Activated CD4-positive, alpha-beta T cell treated with anti-CD3 and anti-CD28 coated beads, Interleukin-2, amount 10 ng/mL, durations not matched to agents 7 days and 5 days (primary cell): ENCODE measurements around the gene SLC3A2. TPM values are rescaled to one million over a fixed set of nuclear protein-coding genes. Genes with fewer than 3 reads are reported as not detected.
"Not testable (repeated sequence)": the region's sequence is repeated elsewhere in the genome, so short reads cannot be mapped to it uniquely, and the experiment has no call there.

ENCODE experiments used
- CTCF ChIA-PET: fragments of 350-600 bp; sonication (Branson Sonifier 250); formaldehyde crosslinking; loops from one replicate; lab custom pipeline; 2021; ENCODE audit warnings: antibody characterized with exemption; lab: Charles Lee
- POLR2A ChIA-PET: fragments of 350-600 bp; sonication (Branson Sonifier 250); formaldehyde crosslinking; loops from one replicate; lab custom pipeline; 2021; ENCODE audit warnings: antibody characterized with exemption; lab: Charles Lee
- DNase-seq: peaks from one replicate; pipeline ENCODE4 v3.0.0-alpha.2; 2020
- H3K27ac Mint-ChIP-seq: one replicate; pipeline ENCODE4 v1.8.0; 2021; ENCODE audit warnings: mild to moderate bottlenecking, moderate library complexity, mixed read lengths
- H3K27me3 Mint-ChIP-seq: one replicate; pipeline ENCODE4 v1.8.0; 2021; ENCODE audit warnings: mixed read lengths
- H3K36me3 Mint-ChIP-seq: one replicate; pipeline ENCODE4 v1.8.0; 2021; ENCODE audit warnings: low read depth, mixed read lengths
- H3K4me1 Mint-ChIP-seq: one replicate; pipeline ENCODE4 v1.8.0; 2021; ENCODE audit warnings: mixed read lengths
- H3K4me3 Mint-ChIP-seq: one replicate; pipeline ENCODE4 v1.8.0; 2021; ENCODE audit warnings: mild to moderate bottlenecking, moderate library complexity, mixed read lengths
- H3K9me3 Mint-ChIP-seq: one replicate; pipeline ENCODE4 v1.8.0; 2021; ENCODE audit warnings: mixed read lengths
- total RNA-seq, 2 experiments: library from RNA; stranded (reverse); gene quantifications; one replicate each; pipeline ENCODE4 v1.2.3, GENCODE V29; 2021

Gene SLC3A2
- total RNA-seq, 2 experiments from 2014 or later = 153 to 157 TPM

DNA sequence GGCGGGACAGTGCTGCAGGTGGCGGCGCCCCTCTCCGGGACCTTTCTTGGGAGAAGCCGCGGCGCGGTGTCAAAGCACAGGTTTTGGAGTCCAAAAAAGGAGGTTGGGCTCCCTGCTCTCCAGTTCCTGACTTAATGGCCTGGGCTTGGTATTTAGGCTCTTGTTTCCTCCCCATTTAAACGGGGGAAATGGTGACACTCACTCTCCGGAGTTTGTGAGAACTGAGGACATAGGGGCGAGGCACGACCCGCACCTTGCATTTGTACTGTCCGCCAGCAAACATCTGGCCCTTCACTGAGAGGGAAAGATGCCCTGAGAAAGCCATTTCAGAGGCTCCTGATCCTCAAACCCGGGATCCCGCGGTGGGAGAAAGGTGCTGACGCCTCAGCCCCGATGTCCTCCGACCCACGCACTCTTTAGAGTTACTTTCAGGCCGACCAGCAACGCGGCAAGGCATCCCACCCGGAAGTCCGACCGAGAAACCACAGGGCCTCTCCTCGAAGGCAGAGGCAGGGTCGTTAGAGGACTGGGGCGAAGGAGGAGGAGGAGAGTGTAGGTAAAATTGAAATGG is 38.4 kb upstream of the SLC3A2 start:
- Mint-ChIP-seq H3K27ac (no peak overlapping the region), H3K4me1 (peaks cover 16% of the 10 kb centered on the region), H3K27me3 (no peaks in the 10 kb centered on the region), H3K36me3 (peaks cover 9% of the 10 kb centered on the region), H3K4me3 (no peak overlapping the region), H3K9me3 (no peaks in the 10 kb centered on the region)
- POLR2A ChIA-PET = interaction anchor here (1.1 to 3.0 kb wide), 6 partner anchors 8 to 115 kb away, joined by 5 to 58 read pairs (median 18); partner anchors contain the start of genes HNRNPUL2, NXF1, POLR2G and TMEM179B
- DNase-seq = peak; percentile 49
- CTCF ChIA-PET = interaction anchor here (0.5 to 1.1 kb wide), 3 partner anchors 11 to 70 kb away, joined by 3 to 4 read pairs (median 3); partner anchors contain the start of gene STX5

DNA sequence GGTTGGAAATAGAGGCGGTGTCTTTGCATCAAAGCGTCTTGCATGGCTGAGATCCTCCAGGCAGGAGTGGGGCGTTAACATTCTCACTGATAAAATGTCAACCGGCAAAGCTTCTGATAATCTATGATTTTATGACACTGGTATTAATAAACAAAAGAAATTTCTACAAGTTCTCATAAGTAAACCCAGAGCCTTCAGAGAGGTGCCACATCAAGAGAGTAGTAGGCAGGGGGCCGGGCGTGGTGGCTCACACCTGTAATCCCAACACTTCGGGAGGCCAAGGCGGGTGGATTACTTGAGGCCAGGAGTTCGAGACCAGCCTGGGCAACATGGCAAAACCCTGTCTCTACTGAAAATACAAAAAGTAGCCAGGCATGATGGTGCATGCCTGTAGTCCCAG is 37.8 kb upstream of the SLC3A2 start:
- H3K27ac Mint-ChIP-seq, POLR2A ChIA-PET, H3K36me3 Mint-ChIP-seq, H3K4me3 Mint-ChIP-seq, H3K27me3 Mint-ChIP-seq, CTCF ChIA-PET, DNase-seq, H3K9me3 Mint-ChIP-seq: not testable (repeated sequence)
- H3K4me1 Mint-ChIP-seq = peaks cover 11% of the 10 kb centered on the region

DNA sequence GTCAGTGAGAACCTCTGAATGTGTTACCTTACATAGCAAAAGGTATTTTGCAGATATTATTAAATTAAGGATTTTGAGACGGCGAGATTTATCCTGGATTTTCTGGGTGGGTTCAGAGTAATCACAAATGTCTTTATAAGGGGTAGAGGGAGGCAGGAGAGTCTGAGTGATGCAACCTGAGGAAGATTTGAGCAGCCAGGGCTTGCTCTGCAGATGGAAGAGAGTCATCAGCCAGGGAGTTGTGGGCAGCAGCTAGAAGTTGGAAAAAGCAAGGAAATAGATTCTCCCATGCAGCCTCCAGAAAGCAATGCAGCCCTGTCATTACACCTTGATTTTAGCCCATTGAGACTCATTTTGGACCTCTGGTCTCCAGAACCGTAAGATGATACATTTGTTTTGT is 37.2 kb upstream of the SLC3A2 start:
- Mint-ChIP-seq H3K9me3 (no peaks in the 10 kb centered on the region), H3K27me3 (no peaks in the 10 kb centered on the region), H3K4me3 (no peak overlapping the region), H3K4me1 (peaks cover 11% of the 10 kb centered on the region), H3K36me3 (peaks cover 4% of the 10 kb centered on the region), H3K27ac (no peak overlapping the region)
- no peak for DNase-seq
- ChIA-PET CTCF (interaction anchor here (0.6 kb wide), 1 partner anchor 169 kb away, joined by 3 read pairs; no protein-coding TSS in a partner anchor), POLR2A (no interaction called here)

DNA sequence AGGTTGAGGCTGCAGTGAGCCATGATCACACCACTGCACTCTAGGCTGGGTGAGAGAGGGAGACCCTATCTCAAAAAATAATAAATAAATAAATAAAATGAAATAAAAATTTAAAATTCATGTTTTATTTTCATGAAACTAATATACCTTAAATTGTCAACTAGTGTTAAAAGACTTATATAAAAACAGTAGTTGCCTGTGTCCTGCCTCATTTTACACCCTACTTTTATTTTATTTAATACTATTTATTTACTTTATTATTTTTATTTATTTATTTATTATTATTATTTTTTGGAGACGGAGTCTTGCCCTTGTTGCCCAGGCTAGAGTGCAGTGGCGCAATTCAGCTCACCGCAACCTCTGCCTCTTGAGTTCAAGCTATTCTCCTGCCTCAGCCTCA is 36.5 kb upstream of the SLC3A2 start:
- Mint-ChIP-seq H3K36me3 (peaks cover 5% of the 10 kb centered on the region), H3K4me3 (no peak overlapping the region), H3K27ac (no peak overlapping the region), H3K4me1 (peaks cover 8% of the 10 kb centered on the region), H3K27me3 (no peaks in the 10 kb centered on the region), H3K9me3 (no peaks in the 10 kb centered on the region)
- POLR2A ChIA-PET = no interaction called here
- no peak for DNase-seq
- CTCF ChIA-PET = interaction anchor here (0.6 to 0.7 kb wide), 2 partner anchors 170 to 818 kb away, joined by 3 read pairs; no protein-coding TSS in a partner anchor

DNA sequence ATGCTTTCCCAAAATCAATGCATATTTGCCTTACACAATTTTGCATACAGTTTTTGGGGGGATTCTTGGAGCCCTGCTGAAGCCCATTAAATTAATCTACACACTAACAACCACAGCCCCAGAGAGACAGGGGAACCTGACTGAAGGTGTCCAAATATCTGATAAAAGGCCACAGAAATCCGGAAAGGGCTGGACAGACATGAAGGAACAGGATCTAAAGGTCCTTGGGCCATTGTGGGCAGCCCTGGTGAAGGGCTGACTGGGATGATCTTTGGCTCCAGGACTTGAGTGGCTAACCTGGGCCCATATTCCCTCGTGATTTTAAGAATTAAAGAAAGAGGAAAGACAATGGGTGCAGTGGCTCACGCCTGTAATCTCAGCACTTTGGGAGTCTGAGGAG is 34.5 kb upstream of the SLC3A2 start:
- Mint-ChIP-seq H3K36me3 (peaks cover 3% of the 10 kb centered on the region), H3K4me1 (peaks cover 8% of the 10 kb centered on the region), H3K4me3 (no peak overlapping the region), H3K27me3 (no peaks in the 10 kb centered on the region), H3K27ac (no peak overlapping the region), H3K9me3 (no peaks in the 10 kb centered on the region)
- POLR2A ChIA-PET = no interaction called here
- no peak for DNase-seq
- CTCF ChIA-PET = interaction anchor here (1.0 kb wide), 1 partner anchor 11 kb away, joined by 3 read pairs; no protein-coding TSS in a partner anchor

DNA sequence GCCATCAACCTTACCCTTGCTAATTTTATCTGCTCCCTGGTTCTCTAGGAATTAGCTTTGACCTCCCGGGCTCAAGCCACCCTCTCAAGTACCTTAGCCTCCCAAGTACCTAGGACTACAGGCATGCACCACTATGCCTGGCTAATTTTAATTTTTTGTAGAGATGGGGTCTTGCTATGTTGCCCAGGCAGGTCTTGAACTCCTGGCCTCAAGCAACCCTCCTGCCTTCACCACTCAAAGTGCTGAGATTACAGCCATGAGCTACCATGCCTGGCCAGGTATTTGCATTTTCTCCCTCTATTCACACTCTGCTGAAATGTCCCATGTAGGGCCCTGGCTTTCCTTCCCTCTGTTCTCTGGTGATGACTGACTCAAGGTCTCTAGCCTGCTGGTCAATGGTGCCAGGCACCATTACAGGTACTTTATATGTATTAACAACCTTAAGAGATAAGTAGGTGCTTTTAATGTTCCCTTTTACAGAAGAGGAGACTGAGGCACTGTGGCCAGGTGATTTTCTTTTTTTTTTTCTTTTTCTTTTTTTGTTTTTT is 32.9 kb upstream of the SLC3A2 start:
- H3K27me3 Mint-ChIP-seq = no peaks in the 10 kb centered on the region
- POLR2A ChIA-PET = interaction anchor here (0.6 kb wide), 1 partner anchor 33 kb away, joined by 4 read pairs; no protein-coding TSS in a partner anchor

DNA sequence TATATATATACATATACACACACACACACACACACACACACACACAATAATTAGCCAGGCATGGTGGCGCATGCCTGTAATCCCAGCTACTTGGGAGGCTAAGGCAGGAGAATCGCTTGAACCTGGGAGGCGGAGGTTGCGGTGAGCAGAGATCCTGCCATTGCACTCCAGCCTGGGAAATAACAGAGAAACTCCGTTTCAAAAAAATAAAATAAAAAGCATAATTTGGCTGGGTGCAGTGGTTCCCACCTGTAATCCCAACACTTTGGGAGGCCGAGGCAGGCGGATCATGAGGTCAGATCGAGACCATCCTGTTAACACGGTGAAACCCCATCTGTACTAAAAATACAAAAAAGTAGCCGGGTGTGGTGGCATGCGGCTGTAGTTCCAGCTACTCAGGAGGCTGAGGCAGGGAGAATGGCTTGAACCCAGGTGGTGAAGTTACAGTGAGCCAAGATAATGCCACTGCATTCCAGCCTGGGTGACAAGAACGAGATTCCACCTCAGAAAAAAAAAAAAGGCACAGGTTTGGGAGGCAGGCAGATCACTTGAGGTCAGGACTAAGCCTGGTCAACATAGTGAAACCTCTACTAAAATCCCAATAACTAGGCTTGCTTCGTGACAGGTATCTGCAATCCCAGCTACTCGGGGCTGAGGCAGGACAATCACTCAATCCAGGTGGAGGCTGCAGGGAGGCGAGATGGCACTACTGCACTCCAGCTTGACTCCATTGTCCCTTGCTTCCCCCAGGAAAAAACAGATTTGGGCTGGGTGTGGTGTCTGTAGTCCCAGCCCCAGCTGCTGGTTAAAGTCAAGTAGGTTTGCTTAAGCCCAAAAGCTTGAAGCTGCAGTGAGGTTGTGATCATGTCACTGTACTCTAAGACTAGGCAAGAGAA is 29.5 kb upstream of the SLC3A2 start:
- Mint-ChIP-seq H3K36me3 (peaks cover 44% of the 10 kb centered on the region), H3K27me3 (no peaks in the 10 kb centered on the region), H3K4me3 (no peak overlapping the region), H3K4me1 (peaks cover 38% of the 10 kb centered on the region), H3K9me3 (no peaks in the 10 kb centered on the region), H3K27ac (peak overlapping the region; percentile 81)
- no peak for DNase-seq
- POLR2A ChIA-PET = interaction anchor here (0.6 to 2.1 kb wide), 3 partner anchors 10 to 34 kb away, joined by 7 to 19 read pairs (median 13); no protein-coding TSS in a partner anchor
- CTCF ChIA-PET = interaction anchor here (0.6 to 1.2 kb wide), 7 partner anchors 10 to 140 kb away, joined by 3 to 5 read pairs (median 3); partner anchors contain the start of gene SLC3A2

More for the DNA sequence above, 32.9 kb upstream of the SLC3A2 start:
- CTCF ChIA-PET = interaction anchor here (1.2 to 1.3 kb wide), 2 partner anchors 44 to 61 kb away, joined by 3 to 4 read pairs; no protein-coding TSS in a partner anchor
- H3K4me1 Mint-ChIP-seq = peaks cover 20% of the 10 kb centered on the region
- no peak overlapping the region for H3K4me3 Mint-ChIP-seq
- H3K9me3 Mint-ChIP-seq = no peaks in the 10 kb centered on the region
- H3K27ac Mint-ChIP-seq = no peak overlapping the region
- DNase-seq = no peak
- H3K36me3 Mint-ChIP-seq = peaks cover 18% of the 10 kb centered on the region

DNA sequence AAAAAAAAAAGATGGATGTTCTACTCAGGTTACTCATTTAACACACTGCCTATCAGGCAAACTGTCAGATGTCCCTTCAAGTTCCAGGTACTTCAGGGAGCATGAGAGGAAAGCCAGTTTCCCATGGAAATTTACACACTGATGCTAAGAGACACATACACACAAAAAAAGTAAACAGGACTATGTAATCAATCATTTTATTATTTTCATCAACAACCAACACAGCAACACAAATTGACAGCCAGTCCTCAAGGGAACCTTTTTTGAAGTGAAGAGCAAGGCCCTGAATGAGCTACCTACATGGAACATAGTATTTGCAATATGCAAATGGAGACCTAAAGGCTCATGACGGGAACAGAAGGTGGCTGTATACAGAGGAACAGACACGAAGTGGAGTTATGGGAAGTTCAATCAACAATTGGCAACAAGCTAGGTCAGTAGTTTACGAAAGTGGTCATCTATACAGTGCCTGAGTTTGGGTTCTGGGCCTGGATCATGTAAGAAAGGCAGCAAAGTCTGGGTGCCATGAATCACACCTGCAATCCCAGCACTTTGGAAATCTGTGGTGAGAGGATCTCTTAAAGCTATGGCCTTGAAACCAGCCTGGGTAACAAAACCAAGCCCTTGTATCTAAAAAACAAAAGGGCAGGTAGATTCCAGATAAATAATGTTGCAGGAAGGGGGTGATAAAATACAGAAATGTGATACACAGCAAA is 28.7 kb upstream of the SLC3A2 start:
- no peak for DNase-seq
- Mint-ChIP-seq H3K9me3 (no peaks in the 10 kb centered on the region), H3K4me3 (peak overlapping the region; percentile 22), H3K27ac (peak overlapping the region; percentile 81), H3K27me3 (no peaks in the 10 kb centered on the region), H3K36me3 (peaks cover 44% of the 10 kb centered on the region), H3K4me1 (peaks cover 41% of the 10 kb centered on the region)
- ChIA-PET POLR2A (interaction anchor here (0.6 to 1.0 kb wide), 3 partner anchors 11 to 75 kb away, joined by 5 to 13 read pairs (median 7); no protein-coding TSS in a partner anchor), CTCF (interaction anchor here (0.8 to 0.9 kb wide), 3 partner anchors 11 to 65 kb away, joined by 3 read pairs; no protein-coding TSS in a partner anchor)

DNA sequence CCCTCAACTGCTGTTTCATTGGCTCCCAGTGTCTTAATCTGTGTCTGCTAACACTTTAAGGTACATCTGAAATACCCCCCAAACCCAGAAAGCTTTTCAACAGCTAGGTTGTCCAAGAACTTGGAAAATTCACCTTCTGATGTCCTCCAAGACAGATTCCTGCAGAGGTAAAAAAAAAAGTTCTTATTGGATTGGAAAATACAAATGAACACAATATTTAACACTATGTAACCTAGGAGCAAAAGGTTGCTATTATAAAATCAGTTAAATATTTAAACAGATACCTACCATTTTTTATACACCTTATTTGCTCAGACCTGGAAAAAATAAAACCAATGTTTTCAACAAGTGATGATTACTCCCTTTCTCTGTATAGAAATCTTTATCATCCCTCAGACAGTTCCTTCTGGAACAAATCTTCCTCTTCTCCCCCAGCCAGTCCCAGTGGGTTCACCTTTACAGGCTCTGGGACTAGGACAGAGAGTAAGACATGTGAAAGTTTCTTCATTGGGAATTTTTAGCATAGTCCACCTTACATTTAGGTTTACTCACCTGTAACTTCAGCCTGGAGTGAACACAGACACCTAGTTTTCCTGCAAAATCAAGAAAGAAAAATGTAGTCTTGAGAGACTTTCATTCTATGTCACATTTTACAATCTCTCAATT is 28.0 kb upstream of the SLC3A2 start:
- no peak for DNase-seq
- Mint-ChIP-seq H3K27me3 (no peaks in the 10 kb centered on the region), H3K27ac (peak overlapping the region; percentile 99), H3K9me3 (no peaks in the 10 kb centered on the region), H3K4me1 (peaks cover 47% of the 10 kb centered on the region), H3K4me3 (peak overlapping the region; percentile 95), H3K36me3 (peaks cover 45% of the 10 kb centered on the region)
- ChIA-PET POLR2A (interaction anchor here (0.5 to 1.6 kb wide), 4 partner anchors 11 to 181 kb away, joined by 3 to 7 read pairs (median 4); partner anchors contain the start of genes LBHD1 and UQCC3), CTCF (interaction anchor here (0.8 to 0.9 kb wide), 3 partner anchors 11 to 66 kb away, joined by 3 read pairs; no protein-coding TSS in a partner anchor)

DNA sequence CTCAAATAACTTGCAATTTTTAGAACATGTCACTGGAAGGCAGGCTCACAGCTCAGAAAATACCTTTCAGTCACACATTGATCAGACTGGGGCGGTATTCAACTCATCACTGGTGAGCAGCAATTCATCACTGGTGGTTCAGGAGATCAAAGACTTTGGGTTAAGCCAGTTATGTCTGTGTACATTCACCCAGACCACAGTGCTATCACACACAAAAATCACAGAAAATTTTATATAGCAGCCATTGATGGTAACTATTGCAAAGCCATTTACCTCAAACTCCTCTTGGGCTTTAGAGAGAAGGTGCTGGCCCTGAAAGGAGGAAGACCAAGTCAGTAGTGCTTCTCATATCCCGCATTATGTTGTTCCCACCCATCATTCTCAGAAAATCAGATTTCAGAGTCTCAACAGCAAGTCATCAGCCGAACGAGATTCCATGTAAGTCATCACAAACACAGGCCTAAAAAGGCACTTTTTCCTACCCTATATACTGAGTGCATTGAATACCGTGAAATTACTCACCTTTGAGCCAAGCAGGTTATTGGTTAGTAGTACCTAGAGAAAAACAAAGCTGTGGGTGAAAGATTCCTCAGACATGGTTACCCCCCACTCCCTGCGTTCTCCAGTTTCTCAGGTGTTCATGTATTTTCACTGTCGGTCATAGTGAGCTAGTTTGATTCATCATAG is 27.3 kb upstream of the SLC3A2 start:
- H3K27ac Mint-ChIP-seq = peak overlapping the region; percentile 99
- H3K27me3 Mint-ChIP-seq = no peaks in the 10 kb centered on the region
- H3K4me3 Mint-ChIP-seq = peak overlapping the region; percentile 95
- H3K4me1 Mint-ChIP-seq = peaks cover 54% of the 10 kb centered on the region
- peaks cover 46% of the 10 kb centered on the region for H3K36me3 Mint-ChIP-seq
- no peaks in the 10 kb centered on the region for H3K9me3 Mint-ChIP-seq
- peak; percentile 40 for DNase-seq
- CTCF ChIA-PET = interaction anchor here (0.6 to 3.6 kb wide), 10 partner anchors 13 to 1338 kb away, joined by 3 to 34 read pairs (median 3); partner anchors contain the start of genes C11orf98, CSKMT, SLC3A2 and TAF6L
- POLR2A ChIA-PET = interaction anchor here (0.7 to 5.1 kb wide), 4 partner anchors 13 to 184 kb away, joined by 3 to 58 read pairs (median 3); partner anchors contain the start of genes LBHD1, UQCC3 and WDR74
